HepG2 (cell line): ENCODE measurements around the gene KAZN. TPM values are rescaled to one million over a fixed set of nuclear protein-coding genes. Genes with fewer than 3 reads are reported as not detected.

Experiments used
- ATAC-seq: fragments of 200-7000 bp; cut with Tn5 transposase; 3 replicates; pipeline ENCODE4 v1.9.1; 2020; ENCODE audit warnings: mild to moderate bottlenecking, moderate library complexity
- BruUV-seq: library from RNA; stranded (reverse); fragments of 400-500 nt; replicated peaks from 2 replicates; lab custom pipeline; 2021; lab: Mats Ljungman, UMichigan
- CTCF ChIA-PET: fragments of 300-600 bp; formaldehyde crosslinking; extraction: SDS; loops from one replicate; lab custom pipeline; 2021; ENCODE audit warnings: low total read pairs, inconsistent platforms, low intra/inter-chr PET ratio; lab: Yijun Ruan, JAX
- POLR2A ChIA-PET: fragments of 350-600 bp; sonication (Branson Sonifier 250); formaldehyde crosslinking; loops from one replicate; lab custom pipeline; 2020; ENCODE audit warnings: antibody characterized with exemption, inconsistent platforms; lab: Yijun Ruan, JAX
- DNase-seq: peaks from one replicate; pipeline ENCODE4 v3.0.0-alpha.2; 2015; ENCODE audit warnings: low spot score
- FAIRE-seq: peaks from 3 replicates; lab custom pipeline; 2011; peaks lifted over from hg19 to GRCh38; lab: Jason Lieb, UNC
- H2AFZ ChIP-seq: one replicate; pipeline ENCODE4 v1.6.1; 2011; ENCODE audit warnings: low read length, inconsistent platforms
- H3K27ac ChIP-seq: fragments of 300-600 bp; 3 replicates; pipeline ENCODE4 v1.8.0; 2011; ENCODE audit warnings: mixed run types, mild to moderate bottlenecking, mixed read lengths, low read length, inconsistent platforms; ENCODE audit not compliant: insufficient read depth; ENCODE audit errors: extremely low read length
- H3K27me3 ChIP-seq, 2 experiments: fragments of 200-600 bp in 1 of 2; 2 replicates in 1 of 2; 3 replicates in 1 of 2; pipeline versions ENCODE4 v1.6.0 to v1.8.0; 2011; ENCODE audit warnings: low read length in 2 of 2, mild to moderate bottlenecking in 2 of 2, moderate library complexity in 2 of 2, inconsistent platforms in 1 of 2; ENCODE audit not compliant: insufficient read depth in 2 of 2, control insufficient read depth in 1 of 2
- H3K36me3 ChIP-seq, 2 experiments: fragments of 200-600 bp in 1 of 2; replicated peaks in 1 of 2; 2 replicates in 1 of 2; 3 replicates in 1 of 2; pipeline versions ENCODE4 v1.5.1 to v1.8.0; 2011; ENCODE audit warnings: low read length in 2 of 2, inconsistent platforms in 1 of 2; ENCODE audit not compliant: insufficient read depth in 2 of 2, control insufficient read depth in 1 of 2
- H3K4me1 ChIP-seq: 2 replicates; pipeline ENCODE4 v1.5.1; 2012; ENCODE audit warnings: low read length, inconsistent platforms; ENCODE audit not compliant: insufficient read depth
- H3K4me2 ChIP-seq: 2 replicates; pipeline ENCODE4 v1.6.0; 2011; ENCODE audit warnings: low read depth, low read length, inconsistent platforms
- H3K4me3 ChIP-seq, 3 experiments: fragments of 200-600 bp in 1 of 3; sonication (generic), shearing (Covaris generic) in 1 of 3; replicated peaks in 1 of 3; 2 replicates each; pipeline ENCODE4 v1.5.1; 2011 to 2016; ENCODE audit warnings: low read length in 3 of 3, inconsistent platforms in 2 of 3, low read depth in 2 of 3, mild to moderate bottlenecking in 2 of 3, control low read depth in 1 of 3, mixed read lengths in 1 of 3; ENCODE audit not compliant: insufficient read depth in 1 of 3
- H3K79me2 ChIP-seq: one replicate; pipeline ENCODE4 v1.6.1; 2011; ENCODE audit warnings: low read length, inconsistent platforms; ENCODE audit not compliant: insufficient read depth
- H3K9ac ChIP-seq: 2 replicates; pipeline ENCODE4 v1.6.0; 2011; ENCODE audit warnings: mild to moderate bottlenecking, low read depth, low read length, inconsistent platforms; ENCODE audit not compliant: insufficient read depth
- H3K9me3 ChIP-seq: 2 replicates; pipeline ENCODE4 v1.5.1; 2012; ENCODE audit warnings: mild to moderate bottlenecking, low read length
- H4K20me1 ChIP-seq: 2 replicates; pipeline ENCODE4 v1.6.0; 2011; ENCODE audit warnings: inconsistent platforms, mild to moderate bottlenecking, low read length, moderate library complexity; ENCODE audit not compliant: insufficient read depth
- ATF3 ChIP-seq: sonication (generic); formaldehyde crosslinking; IDR thresholded peaks from 2 replicates; pipeline ENCODE4 v1.4.0; 2020; ENCODE audit warnings: missing genetic modification reagents
- GRHL1 ChIP-seq: sonication (generic); formaldehyde crosslinking; conservative IDR thresholded peaks from 2 replicates; pipeline ENCODE4 v1.8.0; 2022; ENCODE audit warnings: missing genetic modification reagents
- KDM3A ChIP-seq: IDR thresholded peaks from 2 replicates; pipeline ENCODE4 v1.6.1; 2018; ENCODE audit warnings: low read depth, missing compliant biosample characterization
- NFRKB ChIP-seq: fragments of 450-650 bp; IDR thresholded peaks from 2 replicates; pipeline ENCODE4 v1.6.1; 2017
- NONO ChIP-seq, 2 experiments: fragments of 450-650 bp in 1 of 2; sonication (generic) in 1 of 2; formaldehyde crosslinking in 1 of 2; IDR thresholded peaks in 1 of 2; conservative IDR thresholded peaks in 1 of 2; 2 replicates each; pipeline versions ENCODE4 v1.6.1 to v1.8.0; 2017 to 2022; ENCODE audit warnings: mild to moderate bottlenecking in 1 of 2, missing genetic modification reagents in 1 of 2, moderate library complexity in 1 of 2
- SRY ChIP-seq: sonication (generic); formaldehyde crosslinking; IDR thresholded peaks from 2 replicates; pipeline ENCODE4 v1.8.0; 2022; ENCODE audit warnings: mild to moderate bottlenecking, missing genetic modification reagents
- TRIM22 ChIP-seq: fragments of 450-650 bp; IDR thresholded peaks from 2 replicates; pipeline ENCODE4 v1.6.1; 2017
- ZBTB40 ChIP-seq, 2 experiments: fragments of 450-650 bp in 1 of 2; sonication (generic) in 1 of 2; formaldehyde crosslinking in 1 of 2; IDR thresholded peaks; 2 replicates each; pipeline versions ENCODE4 v1.6.1 to v1.8.0; 2016 to 2022; ENCODE audit warnings: antibody characterized with exemption in 1 of 2, mild to moderate bottlenecking in 1 of 2, missing genetic modification reagents in 1 of 2
- ZFP82 ChIP-seq: sonication (generic); formaldehyde crosslinking; IDR thresholded peaks from 2 replicates; pipeline ENCODE4 v1.5.1; 2020; ENCODE audit warnings: mild to moderate bottlenecking, missing genetic modification reagents, borderline replicate concordance
- ZNF180 ChIP-seq: sonication (generic); formaldehyde crosslinking; IDR thresholded peaks from 2 replicates; pipeline ENCODE4 v1.4.0; 2020; ENCODE audit warnings: low read depth, missing genetic modification reagents, borderline replicate concordance
- ZNF20 ChIP-seq: sonication (generic); formaldehyde crosslinking; IDR thresholded peaks from 2 replicates; pipeline ENCODE4 v1.4.0; 2020; ENCODE audit warnings: mild to moderate bottlenecking, moderate library complexity, missing genetic modification reagents
- ZNF557 ChIP-seq: sonication (generic); formaldehyde crosslinking; IDR thresholded peaks from 2 replicates; pipeline ENCODE4 v1.4.0; 2020; ENCODE audit warnings: missing genetic modification reagents
- ZNF629 ChIP-seq: sonication (generic); formaldehyde crosslinking; conservative IDR thresholded peaks from 2 replicates; pipeline ENCODE4 v1.5.0; 2020; ENCODE audit warnings: missing genetic modification reagents
- WGBS: methylation state at CpG from one replicate; pipeline ENCODE4 v1.1.6; 2017; ENCODE audit warnings: low lambda C conversion rate; 5-methylcytosine and 5-hydroxymethylcytosine counted together
- in situ Hi-C: cut with HindIII; loops from 2 replicates; pipeline ENCODE4 v1.10.0; 2017; ENCODE audit warnings: low pct_unique_long_range_greater_than_20kb; ENCODE audit not compliant: extremely low pct_ligation_motif_present
- intact Hi-C: fragments of 100-400 bp; cut with micrococcal nuclease; formaldehyde crosslinking; loops from one replicate; pipeline ENCODE4 v1.10.0; 2022; ENCODE audit not compliant: unreplicated experiment
- polyA plus RNA-seq, 8 experiments: library from polyadenylated mRNA; depleted of rRNA in 3 of 8; stranded (reverse) in 7 of 8; unstranded in 1 of 8; fragments of >200 nt; fragmentation: Illumina TruSeq in 4 of 8; extraction: Trizol in 4 of 8; gene quantifications; 2 replicates each; pipeline versions ENCODE4 v1.2.1 to v1.2.3, GENCODE V29; 2011 to 2016; ENCODE audit warnings: low read depth in 4 of 8, missing spikeins in 1 of 8, mixed read lengths in 1 of 8; ENCODE audit not compliant: insufficient read depth in 1 of 8
- total RNA-seq, 5 experiments: library from RNA; depleted of rRNA; stranded (reverse); fragments of >200 nt; fragmentation: Illumina TruSeq; extraction: Trizol; gene quantifications; 2 replicates each; pipeline ENCODE4 v1.2.3, GENCODE V29; 2016; ENCODE audit warnings: low read depth in 1 of 5

KAZN gene
- total and polyA plus RNA-seq, 2 of the 13 experiments (the other 11 are each of a cell fraction or from before 2014, with no cell fraction given) = 10.4 to 13.5 TPM

GRCh38 chr1:14865106-14865505 is 266.6 kb downstream of the KAZN start:
- Histone ChIP-seq H3K27me3 (peaks cover 0 to 49% of the 10 kb centered on the region in 2 experiments), H3K4me1 (no peaks in the 10 kb centered on the region), H2AFZ (no peak overlapping the region), H3K4me3 (no peak overlapping the region), H3K36me3 (no peaks in the 10 kb centered on the region), H3K27ac (no peak overlapping the region), H3K79me2 (no peaks in the 10 kb centered on the region), H3K4me2 (no peak overlapping the region), H3K9me3 (no peaks in the 10 kb centered on the region), H4K20me1 (no peaks in the 10 kb centered on the region), H3K9ac (no peak overlapping the region)
- DNase-seq (no peak), ATAC-seq (no peak), FAIRE-seq (no peak)
- BruUV-seq = no TSS peak
- POLR2A ChIA-PET = no interaction called here
- in situ Hi-C loops (no loop called here), intact Hi-C loops (no loop called here)
- CTCF ChIA-PET = no interaction called here
- WGBS = 21% methylated on average over 5 of the region's 5 CpGs
- TF ChIP-seq NFRKB (no peak), ZNF20 (CRISPR knock-in tag) (no peak), NONO (IDR thresholded peaks at IDR 0.05) (no peak), NONO (CRISPR knock-in tag; conservative IDR thresholded peaks at IDR 0.05) (no peak), ATF3 (CRISPR knock-in tag) (no peak), ZNF557 (no peak), ZFP82 (CRISPR knock-in tag) (no peak), TRIM22 (no peak), ZBTB40 (IDR thresholded peaks at IDR 0.05) (no peak), ZBTB40 (CRISPR knock-in tag; IDR thresholded peaks at IDR 0.05) (no peak), ZNF180 (no peak), SRY (no peak), ZNF629 (CRISPR knock-in tag) (no peak), KDM3A (no peak), GRHL1 (CRISPR knock-in tag) (no peak)
